ENCODE results near the gene KLHDC10.
"Not testable (repeated sequence)": the region's sequence is repeated elsewhere in the genome, so short reads cannot be mapped to it uniquely, and the experiment has no call there.

The KLHDC10 gene

GRCh38 chr7:130065500-130066152 lies 4.7 kb upstream of the KLHDC10 start:
- no peak for FAIRE-seq
- TF ChIP-seq CTCF (IDR thresholded peaks at IDR 0.05; ENCODE audit: insufficient read depth, missing control alignments), result no peak
- DNase-seq (ENCODE audit: insufficient read length, low spot score), result no peak

- FAIRE-seq (no peak), DNase-seq (ENCODE audit: insufficient read length, low spot score) (no peak)
- no peak for TF ChIP-seq CTCF (IDR thresholded peaks at IDR 0.05; ENCODE audit: insufficient read depth, missing control alignments)
Observed at GRCh38 chr7:130069179-130069977, 956 bp upstream of the KLHDC10 start.

- no peak for TF ChIP-seq CTCF (IDR thresholded peaks at IDR 0.05; ENCODE audit: insufficient read depth, missing control alignments)
- FAIRE-seq, result no peak
- DNase-seq (ENCODE audit: insufficient read length, low spot score), result no peak
Observed at GRCh38 chr7:130070861-130071622, 708 bp downstream of the KLHDC10 start.

GRCh38 chr7:130071701-130072622 lies 1.6 kb downstream of the KLHDC10 start:
- TF ChIP-seq CTCF (IDR thresholded peaks at IDR 0.05; ENCODE audit: insufficient read depth, missing control alignments), result peak; percentile 99
- DNase-seq (ENCODE audit: insufficient read length, low spot score) (no peak), FAIRE-seq (peak; percentile 53)

- DNase-seq (ENCODE audit: insufficient read length, low spot score) (no peak), FAIRE-seq (no peak)
- no peak for TF ChIP-seq CTCF (IDR thresholded peaks at IDR 0.05; ENCODE audit: insufficient read depth, missing control alignments)
Observed at GRCh38 chr7:130079846-130080394, 9.6 kb downstream of the KLHDC10 start.

- not testable (repeated sequence) for FAIRE-seq; DNase-seq (ENCODE audit: insufficient read length, low spot score)
Observed at GRCh38 chr7:130083497-130083896, 13.2 kb downstream of the KLHDC10 start.

Measured in D721Med (cell line).